ENCODE results near the gene TTC9B.

GRCh38 chr19:40225440-40226305 is 7.5 kb upstream of the TTC9B start:
- TF ChIP-seq POLR2A (IDR thresholded peaks at IDR 0.05; ENCODE audit: low read length) = no peak
- no peak for TF ChIP-seq GATA1 (IDR thresholded peaks at IDR 0.05; ENCODE audit: low read depth, low read length)

Measured in erythroblast (primary cell).